HG03457 (cell line): ENCODE results near the gene ACVR1.
"Not testable (repeated sequence)": the region's sequence is repeated elsewhere in the genome, so short reads cannot be mapped to it uniquely, and the experiment has no call there.

ENCODE experiments used
- ATAC-seq: cut with Tn5 transposase; IDR thresholded peaks from one replicate; pipeline ENCODE4 v1.9.1; 2021; ENCODE audit warnings: moderate number of reproducible peaks; ENCODE audit not compliant: unreplicated experiment

Gene ACVR1

DNA sequence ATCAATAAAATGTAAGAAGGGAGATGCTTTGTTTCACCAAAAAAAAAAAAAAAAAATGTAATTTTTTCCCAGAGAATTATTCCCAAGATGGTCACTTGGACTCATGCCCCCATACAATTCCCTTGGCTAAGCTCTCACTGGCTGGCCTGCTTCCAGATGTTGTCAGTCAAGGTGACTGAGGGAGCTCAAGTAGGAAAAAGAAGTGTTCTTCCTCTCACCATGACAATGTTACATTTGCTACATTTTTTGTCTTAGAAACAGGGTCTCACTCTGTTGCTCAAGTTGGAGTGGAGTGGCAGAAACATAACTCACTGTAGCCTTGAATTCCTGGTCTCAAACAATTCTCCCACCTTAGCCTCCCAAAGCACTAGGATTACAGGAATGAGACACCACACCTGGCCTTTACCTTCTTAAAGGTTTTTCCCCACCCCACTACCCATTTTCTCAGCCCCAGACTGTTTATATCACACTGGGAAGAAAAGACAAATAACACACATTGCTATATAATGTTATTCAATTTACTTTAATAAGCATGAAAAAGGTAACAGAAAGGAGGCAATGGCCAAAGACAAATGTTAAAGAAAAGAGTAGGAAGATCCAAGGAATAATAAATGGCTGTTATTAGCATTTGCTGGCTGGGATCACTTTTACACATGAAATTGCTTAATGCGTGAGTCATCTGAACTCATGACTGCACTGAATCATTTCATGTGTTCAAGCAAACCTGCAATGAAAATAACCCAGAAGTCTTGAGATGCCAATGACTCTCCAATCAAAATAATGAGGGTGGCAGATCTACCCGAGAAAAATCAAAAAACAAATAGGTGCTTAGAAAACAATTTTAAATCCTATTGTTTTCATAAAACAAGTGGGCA, 45.2 kb downstream of the ACVR1 start:
- no peak for ATAC-seq

DNA sequence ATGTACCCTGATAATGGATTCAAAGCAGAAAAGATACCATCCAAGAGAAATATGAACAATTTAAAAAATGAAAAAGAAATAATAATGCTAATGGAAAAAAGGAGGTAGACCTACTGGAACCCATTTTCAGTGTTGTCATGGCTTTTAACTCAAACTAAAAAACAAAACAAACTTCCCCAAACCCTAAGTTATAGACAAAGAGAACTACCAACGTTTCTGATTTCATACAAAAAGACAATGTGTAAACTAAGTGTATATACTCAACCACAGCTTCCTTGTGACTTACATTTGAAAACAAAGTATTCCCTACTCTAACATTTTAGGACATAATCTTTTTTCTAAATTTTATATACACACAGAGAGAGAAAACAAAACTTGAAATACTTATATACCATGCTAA, 45.9 kb downstream of the ACVR1 start:
- no peak for ATAC-seq

DNA sequence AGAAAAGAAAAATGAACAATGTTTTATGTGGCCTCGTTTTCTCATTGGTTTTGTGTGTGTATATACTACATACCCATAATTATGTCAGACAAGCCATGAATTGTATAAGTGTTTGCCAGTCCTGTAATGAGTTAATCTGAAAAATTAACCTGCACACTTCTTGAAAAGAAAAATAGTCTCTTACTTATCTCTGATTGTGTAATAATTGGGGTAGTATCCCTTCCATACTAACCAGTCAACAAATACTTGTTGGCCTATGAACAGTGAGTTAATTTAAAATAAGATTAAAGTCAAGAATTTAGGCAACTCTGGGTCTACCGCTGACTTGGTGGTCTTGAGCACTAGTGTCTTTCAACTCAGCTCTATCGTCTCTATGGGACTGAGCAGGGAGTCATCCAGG, 48.8 kb downstream of the ACVR1 start:
- no peak for ATAC-seq

DNA sequence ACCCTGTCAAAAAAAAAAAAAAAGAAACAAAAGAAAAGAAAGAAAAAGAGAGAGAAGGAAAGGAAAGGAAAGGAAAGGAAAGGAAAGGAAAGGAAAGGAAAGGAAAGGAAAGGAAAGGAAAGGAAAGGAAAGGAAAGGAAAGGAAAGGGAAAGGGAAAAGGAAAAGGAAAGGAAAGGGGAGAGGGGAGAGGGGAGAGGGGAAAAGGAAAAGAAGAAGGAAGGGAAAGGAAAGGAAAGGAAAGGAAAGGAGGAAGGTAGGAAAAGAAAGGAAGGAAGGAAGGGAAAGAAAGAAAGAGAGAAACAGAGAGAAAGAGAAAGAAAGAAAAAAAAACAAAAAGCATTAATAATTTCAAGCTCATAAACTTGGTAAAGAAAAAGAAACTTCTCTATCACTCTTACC, 49.5 kb downstream of the ACVR1 start:
- not testable (repeated sequence) for ATAC-seq

DNA sequence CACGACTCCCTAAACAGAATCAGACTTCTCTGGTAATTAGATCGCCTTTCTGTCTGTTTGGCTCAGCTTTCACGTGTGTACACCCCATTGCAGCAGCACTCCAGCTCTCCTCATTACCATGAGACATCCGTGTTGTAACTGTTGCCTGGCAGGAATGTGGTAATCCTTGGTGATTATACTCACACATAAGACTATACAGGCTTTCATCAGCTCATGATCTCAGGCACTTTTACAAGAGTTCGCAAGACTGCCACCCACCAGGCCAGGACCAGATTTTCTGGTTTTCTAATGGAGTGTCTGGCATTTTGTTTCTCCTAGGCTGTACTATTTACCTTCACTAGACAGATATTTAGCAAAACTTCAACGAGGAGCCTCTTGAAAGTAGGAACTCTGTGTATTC, 50.2 kb downstream of the ACVR1 start:
- no peak for ATAC-seq

DNA sequence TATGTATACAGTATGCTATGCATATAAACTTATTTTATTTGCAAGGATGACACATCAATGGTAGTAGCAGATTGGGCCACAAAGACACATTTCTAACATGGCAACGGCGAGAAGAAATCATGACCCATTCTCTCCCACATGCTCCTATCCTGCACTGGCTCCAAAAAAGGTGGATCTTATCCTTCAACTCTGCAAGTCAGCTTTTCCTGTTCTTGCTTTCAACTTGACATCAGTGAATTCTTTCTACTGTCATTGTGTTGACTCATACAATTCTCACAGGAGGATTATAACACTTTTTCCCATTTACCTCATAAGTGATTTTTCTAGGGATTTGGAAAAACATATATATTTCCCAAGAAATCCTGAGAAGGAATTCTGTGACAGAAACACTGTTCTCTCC, 53.1 kb downstream of the ACVR1 start:
- ATAC-seq = no peak

DNA sequence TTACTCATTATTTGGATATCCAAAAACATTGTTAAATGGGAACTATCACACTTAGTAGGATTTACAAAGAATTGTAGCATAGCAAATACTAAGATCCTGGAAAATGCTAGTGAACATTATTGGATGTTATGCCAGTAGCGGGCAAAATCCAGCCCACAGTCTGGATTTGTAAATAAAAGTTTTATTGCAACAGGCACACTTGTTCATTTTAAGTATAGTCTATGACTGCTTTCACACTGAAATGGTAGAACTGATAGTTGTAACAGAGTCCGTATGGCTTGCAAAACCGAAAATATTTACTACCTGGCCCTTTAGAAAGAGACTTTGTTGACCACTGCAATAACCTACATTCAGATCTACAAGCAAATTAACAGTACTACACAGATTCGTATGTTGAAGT, 53.6 kb downstream of the ACVR1 start:
- ATAC-seq = no peak

DNA sequence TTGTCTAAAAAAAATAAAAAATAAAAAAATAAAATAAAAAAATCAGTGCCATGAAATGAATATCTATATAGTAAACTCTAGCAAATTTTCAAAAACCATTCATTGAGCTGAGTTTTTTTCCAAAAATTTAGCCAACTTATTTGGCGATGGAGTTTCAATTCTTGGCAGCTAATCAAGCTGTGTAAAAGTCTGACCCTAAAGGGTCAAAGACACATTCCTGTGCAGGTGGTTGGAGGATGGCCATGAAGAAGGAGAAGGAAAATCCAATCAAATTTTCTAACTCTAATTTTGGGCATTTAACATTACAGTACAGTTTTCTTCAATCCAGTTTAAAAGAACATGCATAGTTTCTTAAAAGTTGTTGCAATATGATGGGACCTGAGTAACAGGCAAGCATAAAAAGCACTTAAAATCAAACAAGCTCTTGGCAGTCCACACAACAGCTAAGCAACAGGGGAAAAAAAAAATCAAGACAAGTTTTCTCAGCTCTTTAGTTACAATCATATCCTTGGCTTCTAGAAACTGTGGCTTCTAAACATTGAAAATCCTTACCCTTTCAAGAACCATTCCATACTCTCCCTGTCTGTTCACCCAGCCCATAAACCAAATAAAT, 54.5 kb downstream of the ACVR1 start:
- ATAC-seq = no peak

DNA sequence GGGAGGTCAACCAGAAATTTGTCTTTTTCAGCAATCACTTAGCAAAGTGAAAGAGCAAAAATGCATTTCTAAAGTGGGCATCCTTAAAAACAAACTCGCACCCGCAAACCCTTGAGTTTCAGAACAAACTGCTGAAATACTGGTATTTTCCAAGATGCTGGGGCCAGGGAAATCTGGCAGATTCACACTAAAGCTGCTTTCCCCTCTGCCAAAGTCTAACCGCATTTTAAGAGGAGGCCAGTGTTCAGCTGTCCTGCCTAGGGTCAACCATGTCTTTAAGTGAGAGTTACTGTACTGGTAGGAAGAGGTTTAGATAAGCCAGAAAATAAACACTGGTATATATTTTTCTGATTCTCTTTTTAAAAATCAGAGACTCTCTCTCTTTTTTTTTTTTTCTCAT, 55.9 kb downstream of the ACVR1 start:
- no peak for ATAC-seq

DNA sequence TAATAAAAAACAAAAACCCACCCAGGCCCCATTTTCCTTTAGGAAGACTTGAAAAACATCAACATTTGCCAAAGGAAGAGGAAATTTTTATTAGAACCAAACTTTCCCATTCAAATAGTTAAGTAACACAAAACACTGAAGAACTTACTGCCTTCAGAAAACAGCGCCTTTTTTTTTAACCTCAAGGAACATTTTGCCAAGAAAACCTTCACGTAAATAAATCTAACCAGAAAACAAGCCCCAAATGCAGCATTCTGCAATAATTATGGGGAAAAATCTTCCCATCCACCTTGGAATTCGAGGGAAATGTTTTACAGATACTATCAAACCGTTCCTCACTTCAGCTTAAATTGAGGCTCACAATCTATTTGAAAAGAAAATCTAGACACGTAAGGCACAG, 56.4 kb downstream of the ACVR1 start:
- ATAC-seq = no peak

DNA sequence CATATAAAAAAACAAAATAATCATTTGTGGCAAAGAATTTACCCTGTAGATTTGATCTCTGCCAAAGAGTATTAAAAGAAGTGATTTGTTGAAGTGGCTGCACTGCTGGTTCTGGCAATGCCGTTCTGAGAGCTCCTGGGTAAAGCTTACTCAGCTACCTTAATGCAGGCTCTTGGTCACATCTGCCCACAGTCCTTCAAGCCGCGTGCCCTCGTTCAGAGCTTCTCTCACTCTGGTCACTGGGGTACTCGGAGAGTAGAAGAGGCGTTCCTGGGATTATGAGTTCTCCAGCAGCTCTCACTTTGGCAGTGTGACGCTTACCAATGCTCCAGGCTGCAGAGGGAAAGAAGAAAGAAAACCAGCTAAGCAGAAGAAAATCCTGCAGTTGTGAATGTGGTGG, 57.9 kb downstream of the ACVR1 start:
- ATAC-seq = no peak

DNA sequence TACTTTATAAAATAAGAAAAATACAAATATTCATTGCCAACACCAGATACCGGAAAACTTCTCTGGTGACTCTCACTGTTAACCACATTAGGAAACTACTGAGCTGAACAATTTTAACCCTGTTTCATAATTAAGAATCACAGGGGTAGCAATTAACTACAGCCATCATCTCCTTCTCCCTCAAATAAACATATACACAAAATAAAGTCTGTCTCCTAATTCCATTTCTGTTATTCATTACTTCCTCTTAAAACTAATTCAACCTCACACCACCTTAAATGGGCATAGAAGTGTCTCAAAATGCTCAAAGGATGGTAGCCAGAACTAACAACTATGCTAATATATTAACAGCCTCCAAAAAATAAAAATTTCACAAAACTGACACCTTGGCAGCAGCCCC, 60.7 kb downstream of the ACVR1 start:
- no peak for ATAC-seq

DNA sequence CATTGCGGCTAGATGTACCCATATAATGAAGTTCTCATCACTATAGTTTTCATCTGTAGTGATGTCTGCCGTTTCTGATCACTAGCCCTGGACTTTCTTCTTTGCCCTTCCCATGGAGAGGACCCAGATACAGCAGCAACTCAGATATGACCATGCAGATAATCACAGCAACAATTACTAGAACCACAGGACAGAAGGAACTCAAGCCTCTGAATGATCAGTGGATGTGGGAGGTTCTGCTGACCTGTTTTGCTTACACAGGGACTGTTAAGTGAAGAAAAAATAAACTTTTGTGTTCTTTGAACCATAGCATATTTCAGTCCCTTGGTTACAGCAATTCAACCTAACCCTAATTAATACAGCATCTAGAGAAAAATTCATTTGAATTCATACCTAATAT, 62.7 kb downstream of the ACVR1 start:
- ATAC-seq = no peak

DNA sequence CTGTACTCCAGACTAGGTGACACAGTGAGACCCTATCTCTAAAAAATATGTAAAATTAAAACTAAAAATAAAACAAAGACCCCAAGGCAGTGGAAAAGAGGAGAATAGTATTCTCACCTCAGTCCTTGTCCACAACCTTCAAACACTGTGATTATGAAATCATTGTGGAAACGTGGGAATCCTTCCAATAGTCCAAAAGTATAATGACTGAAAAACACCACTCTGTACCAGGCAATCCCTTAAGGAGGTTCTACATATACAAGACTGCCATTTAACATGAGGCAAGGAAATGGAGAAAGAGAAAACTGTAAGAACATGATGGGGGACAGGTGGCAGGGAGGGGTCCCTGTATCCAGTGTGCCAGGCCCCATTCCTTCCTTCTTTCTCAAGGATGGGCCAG, 66.1 kb downstream of the ACVR1 start:
- ATAC-seq = no peak

DNA sequence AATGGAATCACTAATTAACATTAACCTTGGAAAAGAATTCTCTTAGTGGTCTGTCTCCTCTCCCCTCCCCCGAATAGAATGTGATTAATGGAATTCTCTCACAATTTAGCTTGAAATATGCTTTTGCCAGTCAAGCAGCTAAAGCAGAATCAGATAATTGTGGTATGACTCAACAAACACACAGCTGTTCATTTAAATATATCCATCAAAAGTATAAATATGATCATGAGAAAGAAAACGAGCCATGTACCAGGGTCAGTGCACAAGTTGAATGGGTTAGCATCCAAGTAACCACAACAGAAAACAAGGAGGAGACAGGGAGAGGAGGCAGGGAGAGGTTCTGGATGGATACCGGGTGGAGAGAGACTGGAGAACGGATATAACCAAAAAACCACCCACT, 66.9 kb downstream of the ACVR1 start:
- no peak for ATAC-seq

DNA sequence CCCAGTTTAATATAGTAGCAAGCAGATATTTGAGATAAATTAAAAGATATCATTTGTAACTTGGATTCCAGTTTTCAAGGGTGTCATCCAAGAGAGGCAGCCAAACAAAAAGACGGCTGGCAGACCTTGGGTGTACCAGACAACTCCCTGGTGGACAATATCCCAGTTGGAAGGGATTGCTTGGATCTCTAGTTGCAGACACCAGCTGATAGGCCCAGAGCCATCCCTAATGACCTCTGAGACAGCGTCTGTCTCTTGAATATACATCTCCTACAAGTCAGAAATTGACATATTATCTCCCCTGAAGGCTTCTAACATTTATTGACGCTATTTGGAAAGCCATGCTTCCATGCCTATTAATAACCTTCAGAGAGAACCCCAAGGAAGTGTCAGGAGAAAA, 67.7 kb downstream of the ACVR1 start:
- no peak for ATAC-seq

DNA sequence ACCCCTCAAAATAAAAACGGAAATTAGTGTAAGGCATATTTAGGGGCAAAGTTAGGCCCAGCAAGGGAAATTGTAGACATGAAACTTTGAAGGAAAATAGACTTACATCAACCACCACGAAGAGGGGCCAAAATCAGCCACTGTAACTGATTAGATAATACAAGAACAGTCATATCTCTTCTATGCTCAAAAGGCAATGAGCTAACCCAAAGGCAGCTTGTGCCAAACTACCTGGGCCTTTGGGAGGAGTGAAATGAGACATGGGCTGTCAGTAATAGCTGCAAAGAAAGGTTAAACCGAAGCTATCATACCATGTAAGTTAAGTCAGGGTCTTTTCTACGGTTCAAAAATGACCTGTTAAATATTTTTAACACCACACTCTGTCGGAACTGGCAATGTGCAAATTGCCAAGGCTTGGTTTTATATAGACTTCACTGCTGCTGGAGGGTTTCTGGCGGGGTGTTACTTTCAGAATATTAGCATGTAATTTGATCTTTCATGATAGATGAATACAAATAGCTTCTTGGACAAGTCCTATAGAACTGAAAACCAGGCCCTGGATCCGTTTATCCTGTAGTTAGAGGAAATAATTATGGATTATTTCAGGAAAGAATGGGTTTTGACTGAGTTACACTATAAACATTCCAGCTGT, 69.6 kb downstream of the ACVR1 start:
- no peak for ATAC-seq

DNA sequence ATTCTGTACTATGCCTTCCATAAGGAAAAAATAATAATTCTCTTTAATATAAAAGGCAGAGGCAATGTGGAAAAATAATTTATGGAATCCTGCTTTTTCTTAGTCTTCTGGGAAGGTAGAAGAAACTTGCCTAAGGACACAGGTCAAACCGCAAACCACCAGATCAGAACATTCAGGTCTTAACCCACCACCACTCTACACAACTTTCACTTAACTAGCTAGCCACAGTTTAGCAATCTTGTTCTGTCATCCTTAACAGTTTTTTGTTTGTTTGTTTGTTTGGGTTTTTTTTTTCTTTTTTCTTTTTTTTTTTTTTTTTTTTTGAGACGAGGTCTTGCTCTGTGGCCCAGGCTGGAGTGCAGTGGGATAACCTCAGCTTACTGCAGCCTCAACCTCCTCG, 70.6 kb downstream of the ACVR1 start:
- no peak for ATAC-seq

DNA sequence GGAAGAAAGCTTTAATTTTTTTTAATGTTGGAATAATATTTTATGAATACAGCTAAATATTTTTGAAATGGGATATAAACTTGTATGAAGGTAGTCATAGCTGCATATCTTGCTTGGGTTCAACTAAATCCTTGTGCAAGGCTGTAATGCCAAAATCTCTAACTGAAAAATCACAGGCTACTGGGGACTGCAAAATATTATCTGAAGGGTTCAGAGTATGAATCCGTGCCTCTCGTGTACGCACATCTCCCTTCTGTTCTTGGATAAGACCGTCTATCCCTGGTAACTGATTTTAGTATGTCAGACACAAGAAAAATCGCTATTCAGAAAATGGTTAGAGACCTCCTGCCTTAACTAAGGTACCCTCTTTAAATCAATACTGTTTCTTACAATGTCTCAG, 71.8 kb downstream of the ACVR1 start:
- no peak for ATAC-seq

DNA sequence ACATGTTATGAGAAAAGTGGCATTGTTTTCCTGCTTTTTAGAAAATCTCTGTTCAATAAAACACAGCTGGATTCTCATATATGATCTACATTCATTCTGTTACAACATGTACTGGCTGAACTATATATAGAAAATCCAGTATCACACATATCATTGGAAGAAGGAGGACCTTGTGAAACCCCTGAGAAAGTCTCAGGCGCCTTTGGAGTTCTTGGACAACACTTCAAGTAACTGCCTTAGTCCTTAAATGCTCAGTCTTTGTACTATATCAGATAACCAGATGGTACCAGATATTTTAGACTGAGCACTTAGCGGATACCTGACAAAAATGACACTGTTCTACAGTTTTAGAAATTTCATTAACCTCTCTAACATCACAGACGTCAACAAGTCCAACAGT, 72.2 kb downstream of the ACVR1 start:
- ATAC-seq = no peak

DNA sequence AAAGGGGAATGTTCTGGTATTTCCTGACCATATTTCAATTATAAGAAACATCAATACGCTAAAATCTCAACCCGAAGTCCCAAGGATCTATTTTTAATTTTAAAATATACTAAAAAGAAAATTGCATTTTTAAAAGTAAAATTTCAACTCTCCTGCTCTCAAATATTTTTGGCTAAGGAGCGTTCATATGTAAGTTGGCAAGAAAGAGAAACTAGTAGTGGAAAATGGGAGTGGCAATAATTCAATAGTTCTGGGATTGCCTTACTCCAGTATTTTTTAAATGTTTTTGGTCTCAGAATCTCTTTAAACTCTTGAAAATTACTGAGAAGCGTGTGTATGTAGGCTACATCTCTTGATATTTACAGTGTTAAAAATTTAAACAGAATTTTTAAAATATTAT, 72.7 kb downstream of the ACVR1 start:
- ATAC-seq = no peak

DNA sequence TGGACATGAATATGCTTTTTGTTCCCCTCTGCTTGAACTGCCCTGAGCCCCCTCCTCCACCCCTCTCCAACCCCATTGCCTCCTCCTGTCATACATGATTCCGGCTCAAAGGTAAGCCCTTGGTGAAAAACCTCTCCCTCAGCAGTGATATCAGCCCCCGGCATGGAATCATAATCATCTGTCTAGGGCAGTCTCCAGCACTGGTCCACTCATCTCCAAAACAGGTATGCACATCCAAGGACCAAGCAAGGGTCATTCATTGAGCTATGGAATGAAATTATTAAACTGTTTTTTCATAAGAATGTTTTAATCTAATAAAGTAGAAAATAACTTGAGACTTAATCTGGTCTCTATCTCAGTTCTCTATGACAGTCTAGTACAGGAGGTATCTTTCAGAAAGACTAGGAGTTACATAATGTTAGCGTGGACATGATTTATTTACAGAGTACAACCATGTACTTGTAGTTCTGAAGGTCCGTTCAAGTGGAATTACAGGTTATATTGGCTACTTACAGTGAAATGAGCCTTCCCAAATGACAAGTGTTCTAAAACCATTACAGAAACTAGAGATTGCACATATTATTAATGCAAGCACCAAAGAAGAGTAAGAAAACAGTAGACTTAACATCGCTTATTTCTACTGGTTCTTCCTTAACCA, 75.2 kb downstream of the ACVR1 start:
- no peak for ATAC-seq
